Natural killer cell (primary cell): Measurements from ENCODE around the gene DUSP8. TPM values are rescaled to one million over a fixed set of nuclear protein-coding genes. Genes with fewer than 3 reads are reported as not detected.

Experiments used
- ATAC-seq, 3 donors: fragments of 150-1000 bp in 2 of 3; fragments of 200-7000 bp in 1 of 3; cut with Tn5 transposase; 1 replicate in 1 of 3; 2 replicates in 2 of 3; pipeline ENCODE4 v1.10.0; 2021; ENCODE audit warnings: mild to moderate bottlenecking in 2 of 3, moderate library complexity in 2 of 3
- DNase-seq, 2 donors: peaks; one replicate each; pipeline versions ENCODE4 v3.0.0 to v3.0.0-alpha.2; 2013 to 2021; ENCODE audit warnings: mixed read lengths in 1 of 2
- H3K27ac ChIP-seq: one replicate; pipeline ENCODE4 v1.5.1; 2013; ENCODE audit warnings: mild to moderate bottlenecking, low read length
- H3K27me3 ChIP-seq: one replicate; pipeline ENCODE4 v1.6.1; 2013; ENCODE audit warnings: low read length; ENCODE audit not compliant: control insufficient read depth, insufficient read depth
- H3K36me3 ChIP-seq: one replicate; pipeline ENCODE4 v1.6.1; 2013; ENCODE audit warnings: low read length; ENCODE audit not compliant: control insufficient read depth, insufficient read depth
- H3K4me1 ChIP-seq: one replicate; pipeline ENCODE4 v1.6.1; 2013; ENCODE audit warnings: low read length; ENCODE audit not compliant: control insufficient read depth, insufficient read depth
- H3K4me3 ChIP-seq: one replicate; pipeline ENCODE4 v1.5.1; 2013; ENCODE audit warnings: low read length
- H3K9me3 ChIP-seq: one replicate; pipeline ENCODE4 v1.6.1; 2013; ENCODE audit warnings: low read length; ENCODE audit not compliant: control insufficient read depth, insufficient read depth
- H3K27ac Mint-ChIP-seq, 2 donors: one replicate each; pipeline ENCODE4 v1.8.0; 2022; ENCODE audit warnings: mild to moderate bottlenecking in 2 of 2, mixed read lengths in 2 of 2, moderate library complexity in 1 of 2
- H3K27me3 Mint-ChIP-seq, 2 donors: one replicate each; pipeline ENCODE4 v1.8.0; 2022; ENCODE audit warnings: low read depth in 2 of 2, mixed read lengths in 2 of 2
- H3K36me3 Mint-ChIP-seq: one replicate; pipeline ENCODE4 v1.8.0; 2022; ENCODE audit warnings: mixed read lengths
- H3K4me1 Mint-ChIP-seq, 2 donors: one replicate each; pipeline ENCODE4 v1.8.0; 2022; ENCODE audit warnings: mixed read lengths in 2 of 2
- H3K4me3 Mint-ChIP-seq: one replicate; pipeline ENCODE4 v1.8.0; 2022; ENCODE audit warnings: mild to moderate bottlenecking, moderate library complexity, mixed read lengths
- H3K9me3 Mint-ChIP-seq, 2 donors: one replicate each; pipeline ENCODE4 v1.8.0; 2022; ENCODE audit warnings: mixed read lengths in 2 of 2
- CTCF ChIP-seq: fragments of 200-600 bp; IDR thresholded peaks from one replicate; pipeline ENCODE4 v1.8.0; 2022; ENCODE audit warnings: antibody characterized with exemption
- WGBS: methylation state at CpG from one replicate; pipeline ENCODE4 v1.1.7; 2013; ENCODE audit warnings: missing lambda C conversion rate; ENCODE audit not compliant: insufficient coverage; 5-methylcytosine and 5-hydroxymethylcytosine counted together
- intact Hi-C: fragments of 100-400 bp; cut with micrococcal nuclease; formaldehyde crosslinking; loops from one replicate; pipeline ENCODE4 v1.14.2; 2022
- total RNA-seq, 4 donors: library from RNA; stranded (reverse); fragments of 120-200 nt in 1 of 4; gene quantifications; one replicate each; pipeline versions ENCODE4 v1.2.3 to v1.2.4, GENCODE V29; 2013 to 2022

DUSP8 gene
- total RNA-seq, 3 donors from 2014 or later (not counting 1 experiment from before 2014, with no cell fraction given): 24.1 to 47.3 (median 38.4) TPM

GRCh38 chr11:1553808-1554594 is 18.1 kb downstream of the DUSP8 start:
- Histone ChIP-seq H3K4me3 (no peak overlapping the region), H3K9me3 (no peaks in the 10 kb centered on the region), H3K27ac (no peak overlapping the region), H3K36me3 (no peaks in the 10 kb centered on the region), H3K4me1 (no peaks in the 10 kb centered on the region), H3K27me3 (peaks cover 5% of the 10 kb centered on the region)
- Mint-ChIP-seq H3K9me3 (no peaks in the 10 kb centered on the region), H3K27me3 (peaks cover 11 to 28% of the 10 kb centered on the region in 2 donors), H3K4me1 (no peaks in the 10 kb centered on the region), H3K36me3 (no peaks in the 10 kb centered on the region), H3K27ac (no peak overlapping the region), H3K4me3 (peak overlapping the region; percentile 4)
- ATAC-seq: peak in 1 of 3 donors; percentile 5
- WGBS: 58% methylated on average over 20 of the region's 20 CpGs
- peak in 1 of 2 donors; percentile 17 for DNase-seq
- intact Hi-C loops: loop anchor here (2.0 kb wide), 1 partner anchor 17 kb away; no protein-coding TSS in a partner anchor
- no peak for TF ChIP-seq CTCF

DNA sequence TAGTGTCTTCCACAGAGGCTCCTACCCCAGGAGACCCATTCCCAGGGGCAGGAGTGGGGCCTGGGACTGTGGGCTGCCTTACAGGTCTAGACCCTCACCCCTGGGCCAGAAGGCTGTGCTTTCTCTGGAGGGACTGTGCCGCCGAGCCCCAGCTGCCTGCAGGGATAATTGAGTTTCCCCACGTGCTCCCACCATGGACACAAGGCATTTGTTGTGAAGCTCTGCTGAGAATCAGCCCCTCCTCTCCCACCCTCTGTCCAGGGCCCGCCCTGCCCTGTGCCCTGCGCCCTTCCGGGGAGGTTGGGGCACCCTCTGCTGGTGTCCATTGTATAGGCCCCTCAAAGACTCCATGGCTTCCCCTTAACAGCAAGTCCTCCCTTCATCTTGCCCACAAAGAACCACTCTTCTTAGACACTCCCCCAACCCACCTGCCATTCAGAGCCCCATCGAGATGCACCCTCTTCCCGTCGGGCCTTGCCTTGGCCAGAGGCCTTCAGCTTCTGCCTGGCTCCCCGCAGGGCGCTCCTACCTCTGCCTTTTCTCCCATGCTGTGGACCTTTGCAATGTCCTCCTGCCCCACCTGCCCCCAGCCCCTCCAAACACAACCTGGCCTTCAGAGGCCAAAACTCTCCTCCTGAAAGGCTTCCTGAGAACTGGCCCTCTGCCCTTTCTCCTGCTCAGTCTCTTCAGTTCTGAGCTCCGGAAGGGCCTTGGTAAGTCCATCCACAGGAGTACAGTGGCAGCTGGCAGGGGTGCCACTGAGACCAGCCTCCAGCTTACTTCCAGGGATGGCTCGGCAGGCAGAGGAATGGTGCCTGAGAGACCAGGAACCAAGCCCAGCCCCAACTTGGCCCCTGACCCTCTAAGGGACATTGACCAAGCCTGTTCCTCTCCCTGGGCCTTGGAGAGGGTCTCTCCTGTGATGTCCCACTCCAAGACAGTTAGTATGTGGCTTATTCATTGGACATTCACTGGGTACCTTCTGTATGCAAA is 22.4 kb downstream of the DUSP8 start:
- 80% methylated on average over 13 of the region's 13 CpGs for WGBS
- H3K9me3 Mint-ChIP-seq: no peaks in the 10 kb centered on the region
- intact Hi-C loops: loop anchor here (5.0 kb wide), 1 partner anchor 78 kb away; the partner anchor contains the start of gene KRTAP5-5
- no peaks in the 10 kb centered on the region for H3K36me3 ChIP-seq
- no peak overlapping the region for H3K4me3 Mint-ChIP-seq
- no peaks in the 10 kb centered on the region for H3K36me3 Mint-ChIP-seq
- H3K27me3 ChIP-seq: peaks cover 21% of the 10 kb centered on the region
- H3K4me1 Mint-ChIP-seq: no peaks in the 10 kb centered on the region
- no peak overlapping the region for H3K4me3 ChIP-seq
- DNase-seq (no peak), ATAC-seq (peak in 1 of 3 donors; percentile 18)
- TF ChIP-seq CTCF: no peak
- peaks cover 18 to 36% of the 10 kb centered on the region in 2 donors for H3K27me3 Mint-ChIP-seq
- no peak overlapping the region for H3K27ac Mint-ChIP-seq
- no peaks in the 10 kb centered on the region for H3K9me3 ChIP-seq
- H3K4me1 ChIP-seq: peaks cover 17% of the 10 kb centered on the region
- no peak overlapping the region for H3K27ac ChIP-seq

DNA sequence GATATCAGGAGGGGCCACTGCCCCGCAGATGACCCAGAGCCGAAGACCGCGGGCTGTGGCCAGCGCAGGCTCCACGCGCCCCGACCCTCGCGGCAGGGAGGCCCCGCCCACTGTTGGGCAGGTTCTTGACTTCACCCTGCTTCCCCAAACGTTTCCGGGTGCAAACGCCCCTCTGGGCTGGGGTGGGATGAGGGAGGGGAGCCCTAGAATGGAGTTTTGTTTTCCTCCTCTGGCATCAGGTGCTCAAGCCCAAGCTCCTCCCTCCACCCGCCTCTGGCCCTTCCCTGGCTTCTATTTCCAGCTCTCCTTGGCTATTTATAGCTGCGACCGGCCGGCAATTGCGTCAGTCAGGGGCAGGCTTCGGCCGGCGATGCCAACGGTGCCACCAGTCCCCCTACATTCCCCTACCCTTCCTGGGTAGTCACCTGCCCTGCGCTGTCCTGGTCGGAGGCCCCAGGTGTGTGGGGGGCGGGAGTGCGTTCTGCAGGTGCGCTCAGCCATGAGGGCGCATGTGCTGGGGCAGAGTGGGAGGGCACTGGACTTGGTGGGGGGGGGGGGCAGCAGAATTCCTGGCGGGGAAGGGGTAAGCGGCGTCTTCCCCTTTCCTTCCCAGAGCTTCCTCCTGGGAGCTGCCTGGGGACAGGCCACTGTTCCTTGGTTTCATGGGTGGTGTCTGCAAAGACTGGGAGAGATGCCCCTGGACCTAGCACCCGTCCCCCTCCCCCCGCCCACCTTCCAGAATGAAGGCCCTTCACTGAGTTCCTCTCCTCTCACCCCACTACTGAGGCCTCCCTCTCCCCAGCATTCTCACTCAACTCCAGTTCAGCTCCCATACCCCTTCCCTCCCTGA is 23.6 kb downstream of the DUSP8 start:
- Histone ChIP-seq H3K27ac (no peak overlapping the region), H3K27me3 (peaks cover 17% of the 10 kb centered on the region), H3K4me1 (peaks cover 17% of the 10 kb centered on the region), H3K36me3 (no peaks in the 10 kb centered on the region), H3K4me3 (no peak overlapping the region), H3K9me3 (no peaks in the 10 kb centered on the region)
- Mint-ChIP-seq H3K4me1 (no peaks in the 10 kb centered on the region), H3K36me3 (no peaks in the 10 kb centered on the region), H3K9me3 (no peaks in the 10 kb centered on the region), H3K27ac (no peak overlapping the region), H3K4me3 (no peak overlapping the region), H3K27me3 (peaks cover 18 to 28% of the 10 kb centered on the region in 2 donors)
- intact Hi-C loops: loop anchor here (5.0 kb wide), 1 partner anchor 79 kb away; the partner anchor contains the start of gene KRTAP5-5
- DNase-seq (no peak), ATAC-seq (no peak)
- WGBS: 19% methylated on average over 28 of the region's 34 CpGs
- TF ChIP-seq CTCF: no peak
